AG04450 (cell line): ENCODE results near the gene KIF5C. TPM values are rescaled to one million over a fixed set of nuclear protein-coding genes. Genes with fewer than 3 reads are reported as not detected.

Experiments used
- CTCF ChIA-PET: fragments of 300-600, 350-600 bp; formaldehyde crosslinking; extraction: SDS; loops from one replicate; lab custom pipeline; 2022; ENCODE audit warnings: antibody characterized with exemption, inconsistent platforms; lab: Charles Lee
- POLR2A ChIA-PET: fragments of 350-600 bp; formaldehyde crosslinking; extraction: SDS; loops from one replicate; lab custom pipeline; 2021; ENCODE audit warnings: antibody characterized with exemption, inconsistent platforms; lab: Yijun Ruan, JAX
- DNase-seq: peaks from one replicate; pipeline ENCODE4 v3.0.0-alpha.2; 2011; ENCODE audit warnings: low read depth, low spot score
- H3K27ac ChIP-seq: one replicate; pipeline ENCODE4 v1.5.1; 2012; ENCODE audit warnings: low read depth, low read length, control low read depth
- H3K27me3 ChIP-seq: one replicate; pipeline ENCODE4 v1.6.0; 2012; ENCODE audit warnings: low read length; ENCODE audit not compliant: control insufficient read depth, insufficient read depth
- H3K4me3 ChIP-seq: 2 replicates; pipeline ENCODE4 v1.5.1; 2011; ENCODE audit warnings: mild to moderate bottlenecking, low read depth, low read length, control low read depth
- H3K9me3 ChIP-seq: 2 replicates; pipeline ENCODE4 v1.5.1; 2012; ENCODE audit warnings: low read length; ENCODE audit not compliant: control insufficient read depth, insufficient read depth
- polyA plus RNA-seq: library from polyadenylated mRNA; depleted of rRNA; stranded (reverse); fragments of >200 nt; gene quantifications from 2 replicates; pipeline ENCODE4 v1.2.3, GENCODE V29; 2011
- TF ChIP-seq, protein P1 (sequence below): IDR thresholded peaks from 2 replicates; pipeline ENCODE4 v1.5.1; 2011; ENCODE audit warnings: low read depth, low read length, control low read depth, inconsistent platforms

The KIF5C gene
- polyA plus RNA-seq, 1 experiment, result 0.12 TPM

DNA sequence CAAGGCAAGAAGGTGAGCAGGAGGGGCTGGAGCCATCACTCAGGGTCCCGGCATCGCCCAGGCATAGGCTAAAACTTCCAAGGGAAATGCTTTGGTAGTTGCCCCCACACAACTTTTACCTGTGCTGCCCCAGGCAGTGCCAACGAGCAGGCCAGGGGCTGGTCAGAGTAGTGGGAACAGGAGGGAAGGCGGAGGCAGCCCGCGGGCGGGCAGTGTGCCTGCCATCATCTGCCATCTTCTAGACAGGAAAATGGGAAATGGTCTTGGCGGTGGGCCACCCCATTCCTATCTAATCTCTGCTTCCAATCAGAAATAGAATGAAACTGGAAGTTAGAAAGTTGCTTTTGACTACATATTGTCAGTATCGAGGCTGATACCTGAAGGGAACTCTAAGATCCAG lies 137.5 kb downstream of the KIF5C start:
- H3K9me3 ChIP-seq, result no peaks in the 10 kb centered on the region; the same call in 1 of the 2 replicates
- DNase-seq, result no peak
- H3K27ac ChIP-seq, result no peak overlapping the region
- peaks cover 5% of the 10 kb centered on the region for H3K27me3 ChIP-seq
- H3K4me3 ChIP-seq, result no peak overlapping the region
- ChIA-PET POLR2A (no interaction called here), CTCF (no interaction called here)
- TF ChIP-seq, protein P1, sequence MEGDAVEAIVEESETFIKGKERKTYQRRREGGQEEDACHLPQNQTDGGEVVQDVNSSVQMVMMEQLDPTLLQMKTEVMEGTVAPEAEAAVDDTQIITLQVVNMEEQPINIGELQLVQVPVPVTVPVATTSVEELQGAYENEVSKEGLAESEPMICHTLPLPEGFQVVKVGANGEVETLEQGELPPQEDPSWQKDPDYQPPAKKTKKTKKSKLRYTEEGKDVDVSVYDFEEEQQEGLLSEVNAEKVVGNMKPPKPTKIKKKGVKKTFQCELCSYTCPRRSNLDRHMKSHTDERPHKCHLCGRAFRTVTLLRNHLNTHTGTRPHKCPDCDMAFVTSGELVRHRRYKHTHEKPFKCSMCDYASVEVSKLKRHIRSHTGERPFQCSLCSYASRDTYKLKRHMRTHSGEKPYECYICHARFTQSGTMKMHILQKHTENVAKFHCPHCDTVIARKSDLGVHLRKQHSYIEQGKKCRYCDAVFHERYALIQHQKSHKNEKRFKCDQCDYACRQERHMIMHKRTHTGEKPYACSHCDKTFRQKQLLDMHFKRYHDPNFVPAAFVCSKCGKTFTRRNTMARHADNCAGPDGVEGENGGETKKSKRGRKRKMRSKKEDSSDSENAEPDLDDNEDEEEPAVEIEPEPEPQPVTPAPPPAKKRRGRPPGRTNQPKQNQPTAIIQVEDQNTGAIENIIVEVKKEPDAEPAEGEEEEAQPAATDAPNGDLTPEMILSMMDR, result no peak

DNA sequence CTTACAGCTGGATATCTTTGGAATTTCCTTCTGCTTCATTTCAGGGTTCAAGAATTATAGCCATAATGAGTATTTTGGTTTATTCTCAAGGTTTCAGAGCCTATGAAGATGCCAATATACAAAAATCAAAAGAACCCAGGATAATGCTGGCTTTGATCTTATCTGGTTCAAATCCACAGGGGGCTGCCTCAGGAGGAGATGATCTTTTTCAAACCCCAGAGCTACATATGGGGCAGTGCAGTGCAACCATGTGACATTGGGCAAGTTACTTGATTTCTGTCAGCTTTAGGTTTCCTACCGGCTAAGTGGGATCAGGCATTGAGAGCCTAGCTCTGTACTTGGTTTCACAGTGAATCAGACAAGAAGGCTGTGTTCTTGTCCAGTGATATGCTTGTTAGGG lies 140.5 kb downstream of the KIF5C start:
- no peak for DNase-seq
- POLR2A ChIA-PET, result no interaction called here
- CTCF ChIA-PET, result interaction anchor here (0.6 to 7.2 kb wide), 5 partner anchors 18 to 558 kb away, joined by 3 to 212 read pairs (median 47); no protein-coding TSS in a partner anchor
- no peak overlapping the region for H3K4me3 ChIP-seq
- H3K27me3 ChIP-seq, result peaks cover 5% of the 10 kb centered on the region
- H3K9me3 ChIP-seq, result no peaks in the 10 kb centered on the region
- H3K27ac ChIP-seq, result no peak overlapping the region
- TF ChIP-seq, protein P1, result no peak

DNA sequence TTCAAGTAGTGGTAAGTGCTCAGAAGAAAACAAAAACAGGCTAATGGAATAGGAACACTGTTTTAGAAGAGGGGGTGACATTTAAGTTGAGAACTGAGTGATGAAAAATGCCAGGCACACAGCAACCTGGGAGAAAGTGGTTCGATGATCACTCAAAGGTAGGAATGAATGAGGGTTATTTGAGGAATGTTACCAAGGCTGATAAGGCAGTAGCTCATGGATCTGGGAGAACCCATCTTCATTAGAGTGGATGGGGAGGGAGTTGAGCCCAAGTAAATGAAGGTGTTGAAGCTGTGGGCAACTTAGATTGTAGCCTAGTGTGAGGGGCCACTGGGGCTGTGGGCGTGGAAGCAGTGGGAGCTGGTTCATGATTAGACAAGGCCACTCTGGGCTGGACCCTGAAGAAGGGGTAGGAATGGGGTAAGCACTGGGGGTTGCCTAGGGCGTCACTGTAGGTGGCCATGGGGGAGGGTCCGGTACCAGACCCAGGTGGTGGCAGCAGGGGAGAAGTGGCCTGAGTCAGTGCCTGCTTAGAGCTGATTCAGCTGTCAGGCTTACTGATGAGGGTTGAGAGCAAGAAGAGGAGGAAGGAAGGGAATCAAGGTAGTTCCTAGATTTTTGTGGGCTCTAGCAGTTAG lies 141.0 kb downstream of the KIF5C start:
- H3K27me3 ChIP-seq, result peaks cover 5% of the 10 kb centered on the region
- H3K27ac ChIP-seq, result no peak overlapping the region
- CTCF ChIA-PET, result interaction anchor here (0.6 to 7.2 kb wide), 13 partner anchors 8 to 558 kb away, joined by 3 to 212 read pairs (median 4); partner anchors contain the start of gene LYPD6B
- no peaks in the 10 kb centered on the region for H3K9me3 ChIP-seq
- DNase-seq, result no peak
- no peak overlapping the region for H3K4me3 ChIP-seq
- TF ChIP-seq, protein P1, result no peak
- POLR2A ChIA-PET, result no interaction called here

DNA sequence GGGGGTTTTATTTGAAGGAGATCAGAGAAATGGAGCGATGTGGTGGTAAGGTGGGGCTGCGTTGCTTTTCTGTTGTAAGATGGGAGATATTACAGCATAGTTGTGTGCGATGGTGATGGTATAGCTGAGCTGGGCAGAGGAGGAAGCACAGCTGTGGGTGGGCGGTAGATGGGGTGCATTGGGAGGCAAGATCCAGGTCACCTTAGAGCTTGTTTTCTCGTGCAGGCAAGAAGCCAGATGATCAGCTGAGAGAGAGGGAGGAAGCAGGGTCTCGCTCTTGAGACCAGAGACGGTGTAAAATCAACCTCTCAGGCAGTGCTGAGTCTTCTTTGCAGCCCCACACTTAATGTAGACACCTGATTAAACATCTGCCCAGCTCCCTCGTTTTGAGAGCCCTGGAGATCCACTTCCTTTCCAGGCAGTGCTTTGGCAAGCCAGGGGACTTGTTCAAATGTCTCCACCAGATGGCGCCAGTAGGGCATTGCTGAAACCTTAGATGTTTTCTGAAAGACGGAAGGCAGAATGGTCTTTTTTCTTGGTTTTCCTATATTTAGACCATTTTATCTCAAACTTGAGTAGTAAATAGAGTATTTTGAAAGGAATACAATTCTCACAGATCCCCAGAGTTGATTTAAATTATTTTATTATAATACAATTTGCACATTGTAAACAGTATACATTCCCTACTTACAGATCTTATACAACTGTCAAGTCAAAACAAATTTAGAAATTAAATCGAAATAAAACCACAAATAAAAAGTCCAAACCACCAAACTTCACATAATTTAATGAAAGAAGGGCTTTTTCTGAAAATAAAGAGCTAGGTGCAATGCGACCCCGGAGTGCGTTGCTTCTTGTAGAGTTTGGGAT lies 142.3 kb downstream of the KIF5C start:
- H3K27me3 ChIP-seq, result peaks cover 5% of the 10 kb centered on the region
- H3K27ac ChIP-seq, result no peak overlapping the region
- TF ChIP-seq, protein P1, result peak; percentile 92
- CTCF ChIA-PET, result interaction anchor here (0.6 to 7.2 kb wide), 73 partner anchors 9 to 1442 kb away, joined by 3 to 212 read pairs (median 3); partner anchors contain the start of genes LYPD6 and LYPD6B
- H3K9me3 ChIP-seq, result no peaks in the 10 kb centered on the region
- POLR2A ChIA-PET, result interaction anchor here (0.5 kb wide), 1 partner anchor 915 kb away, joined by 4 read pairs; no protein-coding TSS in a partner anchor
- DNase-seq, result peak; percentile 33
- H3K4me3 ChIP-seq, result no peak overlapping the region
